ENCODE results near the gene DOK7.

Gene DOK7

DNA sequence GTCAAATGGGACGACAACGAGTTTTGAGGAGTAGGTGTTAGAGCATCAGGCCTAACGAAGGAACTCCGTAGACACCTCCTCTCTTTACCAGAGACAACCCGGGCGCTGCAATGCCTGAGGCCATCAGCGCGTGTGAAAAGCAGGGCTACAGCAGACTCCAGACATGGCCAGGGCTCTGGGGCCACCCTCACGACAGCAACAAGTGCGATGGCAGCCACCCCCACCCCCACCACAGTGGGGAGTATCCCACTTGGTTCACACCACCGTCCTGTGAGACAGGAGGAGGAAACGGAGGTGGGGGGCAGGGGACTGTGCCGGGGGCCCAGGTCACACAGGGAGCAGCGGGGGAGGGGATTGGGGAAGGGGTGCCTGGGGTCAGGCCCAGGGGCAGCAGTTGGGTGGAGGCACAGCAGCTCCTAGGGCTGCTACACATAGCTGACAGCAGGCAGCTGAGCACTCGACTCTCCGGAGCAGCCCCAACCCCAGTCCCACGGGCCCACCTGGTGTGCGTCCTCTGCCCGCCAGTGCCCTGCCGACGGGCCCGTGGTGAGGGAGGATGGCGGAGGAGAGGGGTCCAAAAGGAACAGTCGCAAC is 60.6 kb downstream of the DOK7 start:
- DNase-seq (ENCODE audit: low spot score) (no peak), ATAC-seq (ENCODE audit: low read depth) (no peak)
- H3K27ac ChIP-seq (ENCODE audit: poor library complexity, severe bottlenecking): no peak overlapping the region
- no peaks in the 10 kb centered on the region for H3K9me3 ChIP-seq (ENCODE audit: severe bottlenecking)
- no peak overlapping the region for H3K4me3 ChIP-seq (ENCODE audit: severe bottlenecking)
- TF ChIP-seq, protein P1, sequence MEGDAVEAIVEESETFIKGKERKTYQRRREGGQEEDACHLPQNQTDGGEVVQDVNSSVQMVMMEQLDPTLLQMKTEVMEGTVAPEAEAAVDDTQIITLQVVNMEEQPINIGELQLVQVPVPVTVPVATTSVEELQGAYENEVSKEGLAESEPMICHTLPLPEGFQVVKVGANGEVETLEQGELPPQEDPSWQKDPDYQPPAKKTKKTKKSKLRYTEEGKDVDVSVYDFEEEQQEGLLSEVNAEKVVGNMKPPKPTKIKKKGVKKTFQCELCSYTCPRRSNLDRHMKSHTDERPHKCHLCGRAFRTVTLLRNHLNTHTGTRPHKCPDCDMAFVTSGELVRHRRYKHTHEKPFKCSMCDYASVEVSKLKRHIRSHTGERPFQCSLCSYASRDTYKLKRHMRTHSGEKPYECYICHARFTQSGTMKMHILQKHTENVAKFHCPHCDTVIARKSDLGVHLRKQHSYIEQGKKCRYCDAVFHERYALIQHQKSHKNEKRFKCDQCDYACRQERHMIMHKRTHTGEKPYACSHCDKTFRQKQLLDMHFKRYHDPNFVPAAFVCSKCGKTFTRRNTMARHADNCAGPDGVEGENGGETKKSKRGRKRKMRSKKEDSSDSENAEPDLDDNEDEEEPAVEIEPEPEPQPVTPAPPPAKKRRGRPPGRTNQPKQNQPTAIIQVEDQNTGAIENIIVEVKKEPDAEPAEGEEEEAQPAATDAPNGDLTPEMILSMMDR (IDR thresholded peaks at IDR 0.05; ENCODE audit: poor library complexity, severe bottlenecking): no peak
- H3K36me3 ChIP-seq (ENCODE audit: low read depth): peaks cover 47% of the 10 kb centered on the region
- H3K27me3 ChIP-seq (ENCODE audit: insufficient read depth, poor library complexity, severe bottlenecking): no peaks in the 10 kb centered on the region
- H3K4me1 ChIP-seq (ENCODE audit: insufficient read depth, poor library complexity, severe bottlenecking): no peaks in the 10 kb centered on the region

DNA sequence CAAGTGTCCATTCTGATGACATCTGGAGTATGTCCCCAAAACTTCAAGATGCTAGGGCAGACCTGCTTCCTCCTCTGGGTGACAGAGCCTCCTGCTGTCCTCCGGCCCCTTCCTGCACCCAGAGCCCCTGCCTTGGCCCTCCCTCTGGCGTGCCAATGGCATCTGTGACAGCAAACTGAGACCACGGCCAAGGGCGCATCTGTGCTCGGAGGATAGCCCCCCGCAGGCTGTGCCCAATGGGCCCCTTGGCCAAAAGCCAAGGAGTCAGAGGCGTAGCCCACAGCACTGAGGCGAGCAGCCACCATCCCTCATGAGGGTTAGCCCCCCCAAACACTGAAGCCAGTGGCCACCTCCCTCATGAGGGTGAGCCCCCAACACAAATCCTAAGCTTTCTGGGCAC is 61.2 kb downstream of the DOK7 start:
- DNase-seq (ENCODE audit: low spot score) (no peak), ATAC-seq (ENCODE audit: low read depth) (no peak)
- H3K27ac ChIP-seq (ENCODE audit: poor library complexity, severe bottlenecking): no peak overlapping the region
- H3K36me3 ChIP-seq (ENCODE audit: low read depth): peaks cover 52% of the 10 kb centered on the region
- H3K27me3 ChIP-seq (ENCODE audit: insufficient read depth, poor library complexity, severe bottlenecking): no peaks in the 10 kb centered on the region
- no peak overlapping the region for H3K4me3 ChIP-seq (ENCODE audit: severe bottlenecking)
- H3K4me1 ChIP-seq (ENCODE audit: insufficient read depth, poor library complexity, severe bottlenecking): no peaks in the 10 kb centered on the region
- TF ChIP-seq, protein P1 (IDR thresholded peaks at IDR 0.05; ENCODE audit: poor library complexity, severe bottlenecking): no peak
- no peaks in the 10 kb centered on the region for H3K9me3 ChIP-seq (ENCODE audit: severe bottlenecking)

GRCh38 chr4:3524920-3525319 is 61.8 kb downstream of the DOK7 start:
- H3K4me3 ChIP-seq (ENCODE audit: severe bottlenecking): no peak overlapping the region
- TF ChIP-seq, protein P1 (IDR thresholded peaks at IDR 0.05; ENCODE audit: poor library complexity, severe bottlenecking): no peak
- peaks cover 51% of the 10 kb centered on the region for H3K36me3 ChIP-seq (ENCODE audit: low read depth)
- ATAC-seq (ENCODE audit: low read depth) (no peak), DNase-seq (ENCODE audit: low spot score) (no peak)
- H3K9me3 ChIP-seq (ENCODE audit: severe bottlenecking): no peaks in the 10 kb centered on the region
- no peak overlapping the region for H3K27ac ChIP-seq (ENCODE audit: poor library complexity, severe bottlenecking)
- H3K4me1 ChIP-seq (ENCODE audit: insufficient read depth, poor library complexity, severe bottlenecking): no peaks in the 10 kb centered on the region
- H3K27me3 ChIP-seq (ENCODE audit: insufficient read depth, poor library complexity, severe bottlenecking): no peaks in the 10 kb centered on the region

- no peak for ATAC-seq (ENCODE audit: low read depth)
- Histone ChIP-seq H3K4me1 (ENCODE audit: insufficient read depth, poor library complexity, severe bottlenecking) (no peaks in the 10 kb centered on the region), H3K27ac (ENCODE audit: poor library complexity, severe bottlenecking) (no peak overlapping the region), H3K4me3 (ENCODE audit: severe bottlenecking) (no peak overlapping the region), H3K9me3 (ENCODE audit: severe bottlenecking) (no peaks in the 10 kb centered on the region), H3K27me3 (ENCODE audit: insufficient read depth, poor library complexity, severe bottlenecking) (no peaks in the 10 kb centered on the region), H3K36me3 (ENCODE audit: low read depth) (peaks cover 49% of the 10 kb centered on the region)
- TF ChIP-seq, protein P1 (IDR thresholded peaks at IDR 0.05; ENCODE audit: poor library complexity, severe bottlenecking): no peak
- DNase-seq (ENCODE audit: low spot score): no peak
These were observed 62.7 kb downstream of the DOK7 start for GRCh38 chr4:3525532-3526430.

- TF ChIP-seq, protein P1 (IDR thresholded peaks at IDR 0.05; ENCODE audit: poor library complexity, severe bottlenecking): no peak
- H3K4me1 ChIP-seq (ENCODE audit: insufficient read depth, poor library complexity, severe bottlenecking): no peaks in the 10 kb centered on the region
These were observed 63.4 kb downstream of the DOK7 start for GRCh38 chr4:3526456-3526855.

More at GRCh38 chr4:3526456-3526855, 63.4 kb downstream of the DOK7 start:
- H3K9me3 ChIP-seq (ENCODE audit: severe bottlenecking): no peaks in the 10 kb centered on the region
- H3K36me3 ChIP-seq (ENCODE audit: low read depth): peaks cover 43% of the 10 kb centered on the region
- no peak overlapping the region for H3K27ac ChIP-seq (ENCODE audit: poor library complexity, severe bottlenecking)
- DNase-seq (ENCODE audit: low spot score): no peak
- no peaks in the 10 kb centered on the region for H3K27me3 ChIP-seq (ENCODE audit: insufficient read depth, poor library complexity, severe bottlenecking)
- no peak overlapping the region for H3K4me3 ChIP-seq (ENCODE audit: severe bottlenecking)
- ATAC-seq (ENCODE audit: low read depth): no peak

Data from RWPE2 (cell line).